Measurements from ENCODE around the gene GRAMD1B. TPM values are rescaled to one million over a fixed set of nuclear protein-coding genes. Genes with fewer than 3 reads are reported as not detected.

The GRAMD1B gene
- total and polyA plus RNA-seq, 2 donors from 2014 or later, result 4.4 to 18.2 TPM

DNA sequence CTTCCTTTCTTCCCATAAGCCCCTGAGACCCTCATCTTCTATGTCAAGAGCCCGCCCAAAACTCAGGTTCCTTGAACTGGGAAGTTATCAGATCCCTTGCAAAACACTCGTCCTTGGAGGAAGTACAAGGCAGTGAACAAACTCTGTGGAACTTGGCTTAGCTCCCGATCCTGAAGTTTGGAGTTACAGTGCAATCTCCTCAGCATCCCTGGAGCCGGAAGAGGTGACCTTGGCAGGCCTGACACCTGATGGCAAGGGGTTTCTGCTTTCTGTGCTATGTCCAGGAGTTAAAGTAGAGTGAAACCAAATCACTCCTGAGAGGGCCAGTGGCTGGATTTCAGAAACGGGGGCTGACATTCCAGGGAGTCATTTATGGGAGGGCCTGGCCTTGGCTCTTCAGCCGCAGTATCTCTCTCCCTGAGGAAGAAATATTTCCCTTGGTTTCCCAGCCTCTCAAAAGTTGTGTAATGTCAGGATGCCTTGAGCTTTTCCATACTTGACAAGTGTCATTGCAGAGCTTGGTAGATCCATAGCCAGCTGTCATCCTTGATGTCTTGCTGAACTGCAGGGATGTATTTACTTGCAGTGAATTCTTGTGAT, 1.9 kb upstream of the GRAMD1B start:
- intact Hi-C loops (cut with DNase I), result no loop called here
- H3K4me3 ChIP-seq (ENCODE audit: low read length in 3 of 3), result no peak overlapping the region

DNA sequence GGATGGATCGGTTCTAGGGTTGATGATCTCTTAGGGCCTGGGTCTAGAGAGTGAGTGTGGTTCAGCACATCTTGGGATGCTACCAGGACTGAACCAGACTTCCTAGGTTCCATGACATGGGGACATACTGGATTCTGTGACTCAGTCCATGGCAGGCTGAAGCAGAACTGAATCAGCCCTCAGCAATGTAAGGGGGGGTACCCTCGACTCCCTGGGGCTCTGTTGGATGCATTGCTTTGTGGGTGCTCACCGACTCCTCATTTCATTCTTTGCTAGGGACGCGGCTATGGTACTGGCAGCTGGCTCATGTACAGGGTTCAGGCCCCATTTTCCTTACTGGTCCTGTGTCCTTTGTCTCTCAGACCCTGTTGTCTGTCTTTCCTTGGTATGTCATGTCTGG, 733 bp upstream of the GRAMD1B start:
- Histone ChIP-seq H3K9ac (ENCODE audit: low read length in 3 of 3) (no peak overlapping the region), H3K27ac (ENCODE audit: low read depth in 2 of 2, low read length in 2 of 2) (no peak overlapping the region), H3K4me3 (ENCODE audit: low read length in 3 of 3) (peak overlapping the region in 2 of 3 donors; percentile 3 to 51), H3K9me3 (ENCODE audit: control insufficient read depth in 2 of 3, insufficient read depth in 1 of 3, low read length in 3 of 3) (no peaks in the 10 kb centered on the region), H3K4me1 (ENCODE audit: control insufficient read depth in 2 of 3, insufficient read depth in 2 of 3, low read depth in 1 of 3, low read length in 3 of 3) (peaks cover 8 to 12% (median 10%) of the 10 kb centered on the region in 3 donors), H3K27me3 (ENCODE audit: control insufficient read depth, insufficient read depth, low read length) (no peaks in the 10 kb centered on the region), H3K36me3 (ENCODE audit: control insufficient read depth in 2 of 3, insufficient read depth in 3 of 3, low read length in 3 of 3) (no peaks in the 10 kb centered on the region)
- FAIRE-seq (no peak), DNase-seq (no peak)
- intact Hi-C loops (cut with DNase I), result no loop called here
- TF ChIP-seq, protein P1, sequence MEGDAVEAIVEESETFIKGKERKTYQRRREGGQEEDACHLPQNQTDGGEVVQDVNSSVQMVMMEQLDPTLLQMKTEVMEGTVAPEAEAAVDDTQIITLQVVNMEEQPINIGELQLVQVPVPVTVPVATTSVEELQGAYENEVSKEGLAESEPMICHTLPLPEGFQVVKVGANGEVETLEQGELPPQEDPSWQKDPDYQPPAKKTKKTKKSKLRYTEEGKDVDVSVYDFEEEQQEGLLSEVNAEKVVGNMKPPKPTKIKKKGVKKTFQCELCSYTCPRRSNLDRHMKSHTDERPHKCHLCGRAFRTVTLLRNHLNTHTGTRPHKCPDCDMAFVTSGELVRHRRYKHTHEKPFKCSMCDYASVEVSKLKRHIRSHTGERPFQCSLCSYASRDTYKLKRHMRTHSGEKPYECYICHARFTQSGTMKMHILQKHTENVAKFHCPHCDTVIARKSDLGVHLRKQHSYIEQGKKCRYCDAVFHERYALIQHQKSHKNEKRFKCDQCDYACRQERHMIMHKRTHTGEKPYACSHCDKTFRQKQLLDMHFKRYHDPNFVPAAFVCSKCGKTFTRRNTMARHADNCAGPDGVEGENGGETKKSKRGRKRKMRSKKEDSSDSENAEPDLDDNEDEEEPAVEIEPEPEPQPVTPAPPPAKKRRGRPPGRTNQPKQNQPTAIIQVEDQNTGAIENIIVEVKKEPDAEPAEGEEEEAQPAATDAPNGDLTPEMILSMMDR (IDR thresholded peaks at IDR 0.05; ENCODE audit: borderline replicate concordance, extremely low read depth, insufficient read depth), result no peak

More for the DNA sequence above, 1.9 kb upstream of the GRAMD1B start:
- Histone ChIP-seq H3K27me3 (ENCODE audit: control insufficient read depth, insufficient read depth, low read length) (no peaks in the 10 kb centered on the region), H3K36me3 (ENCODE audit: control insufficient read depth in 2 of 3, insufficient read depth in 3 of 3, low read length in 3 of 3) (no peaks in the 10 kb centered on the region), H3K9me3 (ENCODE audit: control insufficient read depth in 2 of 3, insufficient read depth in 1 of 3, low read length in 3 of 3) (no peaks in the 10 kb centered on the region), H3K9ac (ENCODE audit: low read length in 3 of 3) (no peak overlapping the region), H3K4me1 (ENCODE audit: control insufficient read depth in 2 of 3, insufficient read depth in 2 of 3, low read depth in 1 of 3, low read length in 3 of 3) (peaks cover 8 to 12% (median 10%) of the 10 kb centered on the region in 3 donors), H3K27ac (ENCODE audit: low read depth in 2 of 2, low read length in 2 of 2) (no peak overlapping the region)
- FAIRE-seq (no peak), DNase-seq (peak in 3 of 5 donors; percentile 43 to 64 (median 47))
- TF ChIP-seq, protein P1 (IDR thresholded peaks at IDR 0.05; ENCODE audit: borderline replicate concordance, extremely low read depth, insufficient read depth), result no peak

DNA sequence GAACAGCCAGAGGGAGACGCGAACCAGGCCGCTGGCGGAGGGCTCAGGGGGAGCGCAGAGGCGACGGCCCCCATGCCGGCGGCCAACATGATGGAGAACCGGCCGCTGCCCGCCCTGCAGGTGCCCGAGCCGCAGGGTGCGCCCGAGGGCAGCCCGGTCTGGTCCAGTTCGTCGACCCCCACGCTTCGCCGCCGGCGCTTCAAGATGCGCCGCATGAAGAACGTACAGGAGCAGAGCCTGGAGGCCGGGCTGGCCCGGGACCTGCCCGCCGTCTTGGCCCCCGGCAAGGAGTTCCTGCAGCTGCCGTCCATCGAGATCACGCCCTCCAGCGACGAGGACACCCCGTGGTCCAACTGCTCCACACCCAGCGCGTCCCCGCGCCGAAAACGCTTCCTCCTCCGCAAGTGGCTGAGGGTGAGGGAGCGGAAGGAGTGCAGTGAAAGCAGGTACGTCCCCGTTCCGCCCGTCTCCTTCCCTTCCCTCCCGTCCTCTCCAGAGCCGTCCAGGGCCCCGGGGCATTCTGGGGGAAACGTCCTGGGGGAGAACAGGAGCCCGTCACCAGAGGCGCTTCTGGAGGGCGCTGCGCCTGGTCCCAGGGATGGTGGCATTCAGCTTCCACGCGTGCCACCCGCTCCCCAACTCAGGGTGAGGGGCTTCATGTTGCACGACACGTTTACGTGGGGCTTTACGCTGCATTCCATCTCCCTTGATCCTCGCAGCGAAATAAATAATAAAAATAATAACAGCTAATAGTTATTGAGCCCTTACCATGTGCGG, 840 bp downstream of the GRAMD1B start:
- Histone ChIP-seq H3K9me3 (ENCODE audit: control insufficient read depth in 2 of 3, insufficient read depth in 1 of 3, low read length in 3 of 3) (no peaks in the 10 kb centered on the region), H3K27me3 (ENCODE audit: control insufficient read depth, insufficient read depth, low read length) (no peaks in the 10 kb centered on the region), H3K9ac (ENCODE audit: low read length in 3 of 3) (peak overlapping the region; percentile 11 to 31 (median 26)), H3K27ac (ENCODE audit: low read depth in 2 of 2, low read length in 2 of 2) (peak overlapping the region in 1 of 2 donors; percentile 57), H3K4me3 (ENCODE audit: low read length in 3 of 3) (peak overlapping the region; percentile 36 to 64 (median 51)), H3K36me3 (ENCODE audit: control insufficient read depth in 2 of 3, insufficient read depth in 3 of 3, low read length in 3 of 3) (no peaks in the 10 kb centered on the region), H3K4me1 (ENCODE audit: control insufficient read depth in 2 of 3, insufficient read depth in 2 of 3, low read depth in 1 of 3, low read length in 3 of 3) (peaks cover 5 to 12% (median 8%) of the 10 kb centered on the region in 3 donors)
- intact Hi-C loops (cut with DNase I), result no loop called here
- TF ChIP-seq, protein P1 (IDR thresholded peaks at IDR 0.05; ENCODE audit: borderline replicate concordance, extremely low read depth, insufficient read depth), result no peak
- FAIRE-seq (no peak), DNase-seq (peak; percentile 69 to 88 (median 82))

Data from kidney (tissue), 14 donors.